ENCODE measurements around the gene CORO7.

CORO7 gene

DNA sequence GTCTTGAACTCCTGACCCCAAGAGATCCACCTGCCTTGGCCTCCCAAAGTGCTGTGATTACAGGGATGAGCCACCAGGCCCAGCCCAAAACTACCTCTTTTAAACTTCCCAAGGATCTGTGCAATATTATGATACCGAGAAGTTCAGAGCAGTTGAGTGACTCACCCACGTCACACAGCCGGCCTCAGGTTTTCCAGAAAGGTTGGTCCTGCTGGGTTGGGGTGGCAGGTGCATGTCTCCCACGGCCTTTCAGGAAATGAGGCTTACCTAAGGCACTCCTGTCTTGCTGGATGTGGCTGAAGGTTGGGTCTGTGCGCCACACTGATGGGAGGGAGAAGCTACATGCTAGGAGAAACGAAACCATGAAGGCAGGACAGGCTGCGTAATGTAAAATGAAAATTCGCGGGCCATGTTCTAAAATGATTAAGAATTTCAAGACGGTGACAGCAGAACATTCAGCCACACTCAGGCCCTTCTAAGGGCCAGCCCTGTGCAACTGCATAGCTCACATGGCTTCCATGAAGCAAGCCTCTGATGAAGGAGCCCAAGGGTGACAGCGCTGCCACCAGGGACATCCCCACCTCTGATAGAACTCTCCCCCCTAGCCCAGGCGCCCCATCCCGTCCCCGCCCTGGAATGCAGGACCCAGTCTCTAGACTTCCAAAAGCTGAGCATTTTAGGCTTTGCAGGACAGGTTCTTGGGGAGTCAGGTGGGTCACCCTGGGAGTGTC is 107.1 kb downstream of the CORO7 start:
- DNase-seq (ENCODE audit: low spot score): no peak
- FAIRE-seq: no peak

DNA sequence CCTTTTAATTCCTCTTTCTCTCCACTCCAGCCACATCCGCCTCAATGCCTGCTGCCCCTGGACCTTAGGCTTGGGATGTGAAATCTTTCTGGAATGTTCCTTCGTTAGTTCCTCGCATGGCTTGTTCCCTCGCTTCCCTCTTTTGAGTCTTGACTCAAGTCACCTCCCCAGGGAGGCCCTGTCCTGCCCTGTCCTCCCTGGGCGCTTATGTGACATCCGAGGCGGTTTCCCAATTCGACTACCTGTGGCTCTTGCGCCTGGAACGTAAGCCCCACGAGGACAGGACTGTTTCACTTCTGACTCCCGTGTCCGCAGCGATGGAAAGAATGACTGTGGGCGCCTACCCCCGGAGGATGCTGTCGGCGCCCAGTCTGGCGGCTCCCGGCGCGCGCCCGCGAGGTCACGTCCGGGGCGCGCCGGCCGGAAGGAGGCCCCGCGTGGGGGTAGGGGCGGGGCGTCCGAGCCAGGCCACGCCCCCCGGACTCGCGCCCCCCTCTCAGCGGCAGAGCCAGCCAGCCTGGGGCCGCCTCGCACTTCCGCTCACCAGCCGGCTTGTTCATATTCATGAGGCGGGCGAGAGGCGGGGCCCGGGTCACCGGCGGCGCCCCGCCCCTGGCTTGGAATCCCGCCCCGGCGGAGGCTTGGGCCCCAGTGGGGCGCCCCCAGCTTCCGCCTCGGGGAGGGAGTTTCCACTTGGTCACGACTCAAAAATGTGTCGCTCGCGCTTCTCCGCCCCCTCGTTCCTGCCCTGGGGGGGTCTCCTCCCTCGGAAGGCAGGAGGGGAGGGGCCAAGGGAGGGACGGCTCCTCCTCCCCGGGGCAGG is 109.0 kb downstream of the CORO7 start:
- no peak for DNase-seq (ENCODE audit: low spot score)
- FAIRE-seq: no peak

DNA sequence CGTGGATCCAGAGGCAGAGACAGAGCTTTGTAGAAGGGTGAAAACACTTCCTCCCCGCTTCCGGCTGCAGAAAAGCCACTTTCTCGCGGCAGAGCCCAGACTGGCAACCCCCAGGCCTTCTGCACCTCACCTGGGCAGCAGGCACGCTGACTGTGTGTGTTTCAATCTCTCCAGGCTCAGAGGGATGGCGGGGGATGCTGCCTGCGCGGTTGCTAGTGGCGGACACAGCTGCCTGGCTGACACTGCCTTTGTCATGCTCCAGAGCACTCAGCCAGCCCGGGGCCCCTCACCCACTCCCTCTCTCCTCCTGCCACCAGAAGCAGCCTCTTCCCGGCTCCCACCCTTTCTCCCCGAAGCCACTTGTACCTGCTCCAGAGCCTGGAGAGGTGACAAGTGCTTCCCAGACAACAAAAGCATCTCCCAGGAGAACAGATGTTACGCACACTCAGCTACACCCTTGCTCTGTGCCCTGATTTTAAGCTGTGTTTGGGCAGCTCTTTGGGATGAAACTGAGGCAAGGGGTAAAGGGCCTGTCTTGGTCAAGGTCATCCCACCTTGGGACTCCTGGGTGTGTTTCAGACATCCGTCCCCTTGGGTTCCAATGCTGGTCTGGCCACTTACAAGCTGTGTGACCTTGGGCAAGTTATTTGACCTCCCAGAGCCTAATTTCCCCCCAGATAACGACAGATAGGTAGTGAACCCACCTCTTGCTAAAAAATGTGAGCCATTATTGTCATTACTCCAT is 109.8 kb downstream of the CORO7 start:
- no peak for DNase-seq (ENCODE audit: low spot score)
- no peak for FAIRE-seq

All from RCC 7860 (cell line).